HL-60 (cell line): ENCODE results near the gene OMA1.

ENCODE experiments used
- DNase-seq, 2 experiments: peaks; one replicate each; pipeline ENCODE4 v3.0.0-alpha.2; 2010 to 2020; ENCODE audit warnings: low read depth in 1 of 2, low spot score in 1 of 2
- H3K27ac ChIP-seq: fragments of 250-450 bp; sonication (Bioruptor Pico); replicated peaks from 2 replicates; pipeline ENCODE4 v1.5.1; 2020; ENCODE audit warnings: mild to moderate bottlenecking, moderate library complexity
- H3K27me3 ChIP-seq: fragments of 250-450 bp; sonication (Bioruptor Pico); 2 replicates; pipeline ENCODE4 v1.5.1; 2021; ENCODE audit warnings: mild to moderate bottlenecking, moderate library complexity; ENCODE audit not compliant: insufficient read depth, poor library complexity, severe bottlenecking
- H3K4me3 ChIP-seq: replicated peaks from 2 replicates; pipeline ENCODE4 v1.5.1; 2011; ENCODE audit warnings: mild to moderate bottlenecking, control low read depth, low read length; ENCODE audit not compliant: insufficient read depth
- CTCF ChIP-seq: IDR thresholded peaks from one replicate; pipeline ENCODE4 v1.5.1; 2011; ENCODE audit warnings: low read length, control low read depth, inconsistent platforms; ENCODE audit not compliant: insufficient read depth
- GABPA ChIP-seq: IDR thresholded peaks from 2 replicates; pipeline ENCODE4 v1.6.1; 2012; ENCODE audit warnings: low read depth
- POLR2AphosphoS5 ChIP-seq: IDR thresholded peaks from 2 replicates; pipeline ENCODE4 v1.6.1; 2012; ENCODE audit warnings: low read depth
- REST ChIP-seq: IDR thresholded peaks from 2 replicates; pipeline ENCODE4 v1.6.1; 2012; ENCODE audit warnings: low read depth; ENCODE audit not compliant: insufficient replicate concordance
- SPI1 ChIP-seq: IDR thresholded peaks from 2 replicates; pipeline ENCODE4 v1.6.1; 2012; ENCODE audit warnings: low read depth, mild to moderate bottlenecking, borderline replicate concordance

OMA1 gene

DNA sequence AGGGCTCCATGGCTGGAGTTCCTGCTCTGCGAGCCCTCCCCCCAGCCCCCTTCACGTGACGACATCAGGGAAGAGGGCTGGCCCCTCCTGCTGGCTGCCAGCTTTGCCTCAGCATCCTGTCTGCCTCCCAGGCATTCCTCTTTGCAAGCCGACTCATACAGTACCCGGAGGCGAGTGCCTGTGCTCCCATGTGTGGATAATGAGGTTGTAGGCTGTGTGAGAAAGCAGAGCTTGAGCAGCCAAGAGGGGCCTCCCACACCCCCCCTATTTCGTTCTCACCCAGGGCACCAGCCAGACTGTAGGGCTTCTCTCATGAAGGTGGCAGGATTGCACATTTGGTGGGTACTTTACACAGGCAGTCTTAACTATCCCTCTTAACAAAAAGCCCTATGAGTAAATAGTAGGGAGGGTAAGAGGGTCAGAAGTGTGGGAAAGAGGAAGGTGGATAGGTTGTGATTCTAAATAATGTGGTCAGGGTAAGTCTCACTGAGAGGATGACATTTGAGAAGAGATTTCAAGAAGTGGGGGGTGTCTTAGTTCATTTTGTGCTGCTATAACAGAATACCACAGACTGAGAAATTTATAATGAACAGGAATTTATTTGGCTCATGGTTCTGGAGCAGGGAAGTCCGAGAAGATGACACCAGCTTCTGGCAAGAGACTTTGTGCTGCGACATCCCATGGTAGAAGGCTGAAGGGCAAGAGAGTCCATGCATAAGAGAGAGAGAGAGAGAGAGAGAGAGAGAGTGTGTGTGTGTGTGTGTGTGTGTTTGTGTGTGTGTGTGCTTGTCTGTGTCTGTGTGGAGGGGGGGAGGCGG lies 113.5 kb downstream of the OMA1 start:
- no peak overlapping the region for H3K27ac ChIP-seq
- no peak overlapping the region for H3K4me3 ChIP-seq
- DNase-seq = no peak
- no peaks in the 10 kb centered on the region for H3K27me3 ChIP-seq
- TF ChIP-seq CTCF (no peak), REST (no peak), POLR2AphosphoS5 (no peak), GABPA (no peak), SPI1 (no peak)

- DNase-seq = no peak
- Histone ChIP-seq H3K27me3 (no peaks in the 10 kb centered on the region), H3K27ac (no peak overlapping the region), H3K4me3 (no peak overlapping the region)
- TF ChIP-seq CTCF (no peak), SPI1 (no peak), POLR2AphosphoS5 (no peak), GABPA (no peak), REST (no peak)
Measured at GRCh38 chr1:58431901-58432620, 114.5 kb downstream of the OMA1 start.
